ENCODE data around the gene MMP3.
A peak's percentile ranks its signal among the peaks of the same experiment; 100 is the strongest.
"Not testable (repeated sequence)": the region's sequence is repeated elsewhere in the genome, so short reads cannot be mapped to it uniquely, and the experiment has no call there.

The MMP3 gene

GRCh38 chr11:102843489-102843888 is at the start of gene MMP3:
MMP3 (minus strand) TSS chr11:102843609; CDS start chr11:102843546, 63 bp downstream.
- no peak for DNase-seq

GRCh38 chr11:102891736-102892135 is 48.3 kb upstream of the MMP3 start:
- DNase-seq = no peak

GRCh38 chr11:102886999-102887398 is 43.6 kb upstream of the MMP3 start:
- peak; percentile 22 to 73 (median 40) for DNase-seq

GRCh38 chr11:102883141-102883540 is 39.7 kb upstream of the MMP3 start:
- peak; percentile 30 to 59 (median 54) for DNase-seq

GRCh38 chr11:102882389-102883024 is 39.1 kb upstream of the MMP3 start:
- DNase-seq = peak; percentile 85 to 98 (median 94)

GRCh38 chr11:102879801-102880200 is 36.4 kb upstream of the MMP3 start:
- DNase-seq = peak; percentile 36 to 45 (median 43)

DNA sequence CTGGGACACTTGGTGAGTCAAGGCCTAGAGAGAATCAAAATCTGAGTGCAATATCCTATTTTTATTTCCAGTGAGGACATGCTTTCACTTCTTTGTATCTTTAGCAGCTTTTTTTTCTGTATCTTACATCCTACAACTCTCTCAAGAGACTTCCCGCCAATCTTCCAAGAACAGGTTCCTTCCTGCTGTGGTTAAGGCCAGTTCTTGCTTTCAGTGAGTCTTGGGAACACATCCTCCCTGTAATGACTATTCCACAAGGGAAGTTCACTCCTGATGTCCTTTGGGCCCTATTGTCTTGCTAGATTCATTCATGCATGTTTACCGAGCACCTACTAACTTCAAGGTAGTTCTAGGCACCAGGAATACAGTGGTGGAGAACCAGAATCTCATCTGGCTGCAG is 35.2 kb upstream of the MMP3 start:
- peak in 1 of 3 donors; percentile 18 for DNase-seq

DNA sequence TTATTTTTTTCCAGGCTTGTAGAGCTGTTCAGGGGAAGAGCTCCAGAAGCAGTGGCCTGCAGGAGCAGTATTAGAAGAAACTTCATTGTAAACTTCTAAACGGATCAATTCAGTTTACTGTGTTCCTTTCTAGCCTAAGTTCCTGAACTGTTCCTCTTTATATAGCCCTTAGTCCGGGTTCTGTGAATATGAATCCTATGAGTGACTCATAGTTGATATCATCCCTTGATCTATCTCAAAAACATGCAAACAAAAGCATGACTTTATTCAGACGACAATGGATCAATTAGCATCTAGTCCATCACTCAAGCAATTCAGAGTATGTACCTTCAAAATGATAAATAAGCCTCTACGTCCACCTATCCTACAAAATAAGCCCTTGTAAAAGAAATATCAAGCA is 31.4 kb upstream of the MMP3 start, which contains the start of gene MMP12:
MMP12 (minus strand) TSS at position 131 of the 400 bp plus-strand sequence; CDS start at position 86, 45 bp downstream.
- no peak for DNase-seq

- DNase-seq = not testable (repeated sequence)
Observed at GRCh38 chr11:102869354-102869964, 26.1 kb upstream of the MMP3 start.

DNA sequence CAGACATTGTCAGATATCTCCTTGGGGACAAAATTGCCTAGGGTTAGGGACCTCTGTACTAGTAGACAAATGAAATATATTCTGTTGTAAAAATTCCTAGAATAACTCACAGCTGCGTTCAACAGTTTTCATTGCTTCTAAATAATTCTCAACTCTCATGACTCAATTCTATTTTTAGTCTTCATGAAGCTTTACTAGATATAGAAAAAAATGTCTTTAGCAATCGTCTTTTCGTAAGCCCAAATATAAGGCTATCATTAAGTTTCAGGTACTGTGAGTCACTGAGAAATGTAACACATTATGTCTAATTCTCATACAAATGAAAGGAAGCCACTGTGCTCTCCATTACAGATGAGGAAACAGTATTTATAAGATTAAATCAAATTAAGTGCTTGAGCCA is 24.9 kb upstream of the MMP3 start:
- no peak for DNase-seq

- no peak for DNase-seq
Observed at GRCh38 chr11:102864724-102865123, 21.3 kb upstream of the MMP3 start.

DNA sequence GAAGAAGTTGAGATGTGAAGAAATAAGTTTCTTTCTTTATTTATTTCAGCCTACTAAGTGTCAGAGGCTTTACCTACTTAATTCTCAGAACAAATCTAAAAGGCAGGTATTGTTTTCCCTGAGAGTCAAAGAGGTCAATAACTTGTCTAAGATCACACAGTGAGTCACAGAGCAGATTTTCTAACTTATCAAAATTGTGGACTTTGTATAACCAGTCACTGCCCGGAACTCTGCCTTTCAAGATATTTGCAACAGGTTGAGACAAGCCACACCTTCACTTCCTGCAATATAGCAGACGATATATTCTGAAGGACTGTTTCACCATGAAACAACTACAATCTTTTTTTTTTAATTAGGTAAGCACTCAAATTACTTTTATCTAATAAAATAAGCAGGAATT is 10.5 kb upstream of the MMP3 start:
- DNase-seq = no peak

GRCh38 chr11:102853055-102853454 is 9.6 kb upstream of the MMP3 start:
- no peak for DNase-seq

DNA sequence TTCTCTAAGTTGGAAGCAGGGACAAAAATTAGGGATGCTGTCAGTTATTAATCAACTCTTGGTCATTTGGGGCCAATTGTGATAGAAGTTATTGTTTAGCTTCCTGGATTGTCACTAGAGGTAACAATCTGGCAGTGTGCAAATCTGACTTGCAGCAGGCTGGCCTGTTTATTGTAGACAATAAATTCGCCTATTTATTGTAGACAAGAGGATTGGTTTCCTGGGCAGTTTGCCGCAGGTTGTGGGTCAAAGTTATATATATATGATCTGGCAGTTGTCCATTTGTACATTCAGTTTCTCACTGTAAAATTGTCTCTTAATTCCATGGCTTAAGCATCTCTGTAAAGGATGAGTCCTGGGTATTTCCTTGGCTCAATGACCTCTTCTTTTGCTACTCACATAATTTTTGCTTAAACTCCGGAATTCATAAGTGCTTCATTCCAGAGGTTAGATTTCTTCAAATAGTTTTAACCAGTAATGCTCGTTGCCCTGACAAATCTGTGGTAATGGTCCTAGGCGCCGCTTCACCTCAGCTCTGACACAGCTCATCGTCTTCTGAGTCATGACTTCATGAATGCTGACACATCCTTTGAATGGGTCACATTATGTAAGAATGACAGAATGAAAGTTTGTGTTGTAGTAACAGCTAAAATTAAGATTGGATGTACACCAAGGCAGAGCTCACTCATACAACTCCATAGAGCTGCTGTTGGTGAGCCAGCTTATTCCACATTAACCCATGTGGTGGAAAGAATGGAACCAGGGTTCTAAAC is 7.8 kb upstream of the MMP3 start:
- peak in 1 of 3 donors; percentile 17 for DNase-seq

GRCh38 chr11:102849311-102849710 is 5.9 kb upstream of the MMP3 start:
- DNase-seq = no peak

DNA sequence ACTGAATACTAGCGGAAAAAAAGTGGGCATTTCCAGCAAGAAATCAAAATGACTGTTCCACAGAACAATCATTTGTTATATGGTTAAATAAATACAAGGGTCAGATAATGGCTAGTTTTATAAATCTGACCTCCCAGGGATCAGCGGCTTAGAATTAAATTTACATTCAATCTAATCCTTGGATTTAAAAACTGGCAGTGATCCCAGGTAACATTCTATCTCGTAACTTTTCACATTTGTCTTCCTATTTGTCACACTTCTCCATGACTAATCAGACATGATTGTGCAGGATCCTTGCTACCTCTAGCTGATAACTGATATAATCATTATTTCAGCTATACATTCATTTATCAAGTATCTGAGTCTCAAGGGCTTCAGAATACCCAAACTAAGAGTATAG is 2.9 kb upstream of the MMP3 start:
- no peak for DNase-seq

DNA sequence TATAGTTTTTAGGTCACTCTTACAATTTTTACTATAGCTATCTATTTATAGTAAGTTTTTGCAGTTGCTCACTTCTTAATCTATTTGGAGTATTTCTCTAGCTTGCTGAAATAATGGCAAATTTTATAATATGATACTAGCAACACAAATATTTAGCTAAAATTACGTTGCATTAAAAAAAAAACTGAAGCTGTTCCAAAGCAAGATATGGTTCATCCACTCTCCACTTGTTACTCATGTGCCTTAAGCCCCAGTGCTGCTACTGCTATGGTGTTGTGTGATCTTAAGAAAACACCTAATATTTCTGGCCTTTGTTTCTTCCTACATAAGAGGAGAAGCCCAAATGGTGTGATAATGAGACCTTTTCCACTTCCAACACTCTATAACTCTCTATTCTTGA is 479 bp downstream of the MMP3 start:
- DNase-seq = no peak

DNA sequence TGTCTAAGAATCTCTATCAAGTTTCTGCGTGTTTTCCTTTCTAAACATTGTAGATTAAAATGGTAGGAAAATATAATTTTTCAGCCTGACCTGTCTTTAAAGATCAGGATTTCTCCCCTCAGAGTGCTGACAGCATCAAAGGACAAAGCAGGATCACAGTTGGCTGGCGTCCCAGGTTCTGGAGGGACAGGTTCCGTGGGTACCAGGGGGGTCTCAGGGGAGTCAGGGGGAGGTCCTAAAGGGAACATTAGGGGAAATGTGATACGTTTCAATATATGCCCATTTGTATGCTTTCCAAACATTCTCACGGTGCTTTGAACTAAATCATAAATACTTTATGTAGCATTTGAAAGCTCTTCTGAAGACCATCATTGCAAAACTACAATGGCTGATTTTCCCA is 3.4 kb downstream of the MMP3 start:
- DNase-seq = no peak

DNA sequence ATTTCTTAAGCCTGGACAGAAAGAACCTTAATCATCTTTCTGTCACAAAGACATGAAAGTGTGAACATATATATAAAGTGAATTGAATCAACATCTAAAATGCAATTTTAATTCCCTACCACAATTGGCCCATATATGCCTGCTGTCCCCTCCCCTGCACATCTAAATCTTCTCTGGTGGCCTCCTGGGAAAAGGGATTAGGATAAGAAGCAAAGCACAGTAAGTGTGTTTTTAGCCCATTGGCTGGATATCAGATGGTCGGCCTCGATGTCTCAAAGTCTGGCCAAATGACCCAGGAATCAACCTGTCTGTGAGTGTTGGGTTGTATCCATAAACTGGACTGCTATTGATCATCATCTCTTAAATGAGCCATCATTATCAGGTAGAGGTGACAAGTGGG is 5.8 kb downstream of the MMP3 start:
- no peak for DNase-seq

DNA sequence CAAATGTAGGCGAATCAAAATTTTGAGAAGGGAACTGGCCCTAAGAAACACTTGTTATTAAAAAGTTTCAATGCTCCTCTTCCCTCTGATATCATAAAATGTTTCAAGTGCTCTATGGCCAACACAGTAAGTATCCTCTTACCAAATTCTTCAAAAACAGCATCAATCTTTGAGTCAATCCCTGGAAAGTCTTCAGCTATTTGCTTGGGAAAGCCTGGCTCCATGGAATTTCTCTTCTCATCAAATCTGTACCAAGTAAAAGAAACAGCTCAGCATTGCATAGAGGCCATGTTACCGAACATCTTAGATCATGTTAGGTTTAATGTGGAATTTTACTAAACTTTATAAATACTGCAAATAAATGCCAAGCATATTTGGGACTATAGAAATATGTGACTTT is 6.3 kb downstream of the MMP3 start:
- DNase-seq = no peak

DNA sequence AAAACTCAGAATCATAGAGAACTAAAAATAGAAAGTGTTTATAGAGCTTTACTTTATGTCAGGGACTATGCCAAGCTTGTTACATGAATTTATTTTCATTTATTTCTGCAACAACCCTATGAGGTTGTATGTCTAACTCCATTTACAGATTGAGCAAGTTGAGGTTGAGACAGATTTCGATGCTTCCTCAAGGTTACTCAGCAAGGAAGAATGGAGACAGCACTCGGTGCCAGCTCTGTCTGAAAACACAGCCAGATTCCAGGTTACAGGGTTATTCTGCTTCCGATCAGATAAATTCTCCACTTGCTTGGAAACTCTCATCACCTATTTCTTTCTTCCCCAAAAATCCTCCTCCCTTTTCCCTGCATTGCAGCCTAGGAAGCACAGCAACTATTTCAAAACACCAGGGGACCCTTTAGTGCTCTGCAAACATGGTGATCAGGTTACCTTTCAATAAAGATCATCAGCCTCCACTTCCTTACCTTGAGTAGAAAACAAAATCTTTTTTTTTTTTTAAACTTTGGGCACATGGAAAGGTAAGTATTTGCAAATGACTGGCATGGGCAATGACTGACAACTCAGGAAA is 7.0 kb downstream of the MMP3 start:
- no peak for DNase-seq

DNA sequence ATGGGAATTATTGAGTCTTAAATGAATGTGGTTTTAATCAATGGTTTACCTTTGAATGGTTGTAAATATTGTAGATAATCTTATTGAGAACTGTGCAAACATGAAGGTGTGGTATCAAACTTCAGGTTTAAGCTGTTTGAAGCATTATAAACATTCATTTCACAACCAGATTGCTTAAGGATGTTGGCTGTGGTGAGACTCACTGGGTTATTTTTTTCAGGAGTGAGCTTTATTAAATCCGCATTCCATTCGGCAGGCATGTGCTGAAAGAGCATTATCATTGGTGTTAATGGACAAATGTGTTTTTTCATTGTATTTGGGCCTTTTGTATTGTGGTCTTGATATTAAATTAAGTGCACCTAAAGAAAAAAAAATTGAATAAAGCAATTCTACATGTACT is 9.7 kb downstream of the MMP3 start:
- no peak for DNase-seq

DNA sequence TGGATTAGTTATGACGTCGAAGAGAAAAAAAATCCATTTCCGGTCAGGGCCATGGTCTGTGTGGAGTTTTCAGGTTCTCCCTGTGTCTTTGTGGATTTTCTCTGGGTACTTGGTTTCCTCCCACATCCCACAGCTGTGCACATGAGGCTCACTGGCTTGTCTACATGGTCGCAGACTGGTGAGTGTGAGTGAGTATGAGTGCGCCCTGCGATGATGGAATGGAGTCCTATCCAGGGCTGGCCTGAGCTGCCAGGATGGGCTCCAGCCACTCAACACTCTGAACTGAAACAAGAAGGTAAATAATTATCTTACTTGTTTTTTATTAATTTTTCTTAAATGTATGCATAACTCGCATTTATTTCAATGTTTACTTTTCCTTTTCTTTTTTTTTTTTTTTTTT is 10.8 kb downstream of the MMP3 start:
- DNase-seq = no peak

All from suppressor macrophage treated with lipopolysaccharide for 1 hour (primary cell).